SK-N-SH treated with all-trans-retinoic acid at 6 μM for 48 hours (cell line): ENCODE measurements around the gene ZNF471.
A peak's percentile ranks its signal among the peaks of the same experiment; 100 is the strongest.

Source experiments
- ATAC-seq: fragments of 200-7000 bp; cut with Tn5 transposase; 3 replicates; pipeline ENCODE4 v1.9.1; 2020; ENCODE audit warnings: mild to moderate bottlenecking, moderate library complexity
- ARNTL ChIP-seq: fragments of 450-650 bp; formaldehyde crosslinking; IDR thresholded peaks from 2 replicates; pipeline ENCODE4 v1.5.0; 2020; ENCODE audit warnings: low read depth, mild to moderate bottlenecking, moderate library complexity, borderline replicate concordance
- CSDC2 ChIP-seq: fragments of 250-450 bp; sonication (Bioruptor Pico); IDR thresholded peaks from 2 replicates; pipeline ENCODE4 v1.5.0; 2020; ENCODE audit warnings: mild to moderate bottlenecking, moderate library complexity
- ESRRG ChIP-seq: fragments of 250-450 bp; sonication (Bioruptor Pico); IDR thresholded peaks from 2 replicates; pipeline ENCODE4 v1.6.1; 2021; ENCODE audit warnings: mild to moderate bottlenecking
- GLIS3 ChIP-seq: fragments of 250-450 bp; sonication (Bioruptor Pico); IDR thresholded peaks from 2 replicates; pipeline ENCODE4 v1.5.0; 2020; ENCODE audit warnings: mild to moderate bottlenecking, moderate library complexity
- OSR1 ChIP-seq: fragments of 250-450 bp; sonication (Bioruptor Pico); IDR thresholded peaks from 2 replicates; pipeline ENCODE4 v1.8.0; 2022; ENCODE audit warnings: moderate library complexity, mild to moderate bottlenecking, inconsistent platforms
- PPARA ChIP-seq: fragments of 250-450 bp; sonication (Bioruptor Pico); IDR thresholded peaks from 2 replicates; pipeline ENCODE4 v1.5.0; 2020; ENCODE audit warnings: mild to moderate bottlenecking, borderline replicate concordance
- RARB ChIP-seq: fragments of 250-450 bp; sonication (Bioruptor Pico); IDR thresholded peaks from 2 replicates; pipeline ENCODE4 v1.8.0; 2021; ENCODE audit warnings: mild to moderate bottlenecking, moderate library complexity
- SNAI2 ChIP-seq: fragments of 250-450 bp; sonication (Bioruptor Pico); IDR thresholded peaks from 2 replicates; pipeline ENCODE4 v1.5.0; 2020; ENCODE audit warnings: mild to moderate bottlenecking, moderate library complexity
- TCF4 ChIP-seq: fragments of 250-450 bp; sonication (Bioruptor Pico); IDR thresholded peaks from 2 replicates; pipeline ENCODE4 v1.8.0; 2021; ENCODE audit warnings: mild to moderate bottlenecking, moderate library complexity, borderline replicate concordance
- TOX ChIP-seq: fragments of 250-450 bp; sonication (Bioruptor Pico); IDR thresholded peaks from 2 replicates; pipeline ENCODE4 v1.8.0; 2021; ENCODE audit warnings: mild to moderate bottlenecking, moderate library complexity, borderline replicate concordance
- ZC3H10 ChIP-seq: fragments of 250-450 bp; sonication (Bioruptor Pico); IDR thresholded peaks from 2 replicates; pipeline ENCODE4 v1.5.1; 2021; ENCODE audit warnings: mild to moderate bottlenecking, moderate library complexity
- ZFP3 ChIP-seq: fragments of 250-450 bp; sonication (Bioruptor Pico); IDR thresholded peaks from 2 replicates; pipeline ENCODE4 v1.5.0; 2020; ENCODE audit warnings: mild to moderate bottlenecking, moderate library complexity
- ZFP30 ChIP-seq: fragments of 450-650 bp; formaldehyde crosslinking; IDR thresholded peaks from 2 replicates; pipeline ENCODE4 v1.5.0; 2022; ENCODE audit warnings: mild to moderate bottlenecking, moderate library complexity
- ZNF565 ChIP-seq: fragments of 450-650 bp; formaldehyde crosslinking; conservative IDR thresholded peaks from 2 replicates; pipeline ENCODE4 v1.5.0; 2020; ENCODE audit warnings: low read depth, mild to moderate bottlenecking, moderate library complexity
- ZNF70 ChIP-seq: fragments of 450-650 bp; formaldehyde crosslinking; IDR thresholded peaks from 2 replicates; pipeline ENCODE4 v1.5.0; 2020; ENCODE audit warnings: mild to moderate bottlenecking, moderate library complexity
- ZNF8 ChIP-seq: fragments of 450-650 bp; formaldehyde crosslinking; IDR thresholded peaks from 2 replicates; pipeline ENCODE4 v1.5.0; 2020; ENCODE audit warnings: mild to moderate bottlenecking, moderate library complexity
- TF ChIP-seq, protein P1 (sequence below): fragments of 250-450 bp; sonication (Bioruptor Pico); IDR thresholded peaks from 2 replicates; pipeline ENCODE4 v1.8.0; 2020; ENCODE audit warnings: mild to moderate bottlenecking, moderate library complexity, borderline replicate concordance
- TF ChIP-seq, protein P2 (sequence below): fragments of 250-450 bp; sonication (Bioruptor Pico); IDR thresholded peaks from 2 replicates; pipeline ENCODE4 v1.8.0; 2021; ENCODE audit warnings: low read depth, mild to moderate bottlenecking, moderate library complexity, borderline replicate concordance
- TF ChIP-seq, protein P3 (sequence below): fragments of 250-450 bp; sonication (Bioruptor Pico); IDR thresholded peaks from 2 replicates; pipeline ENCODE4 v1.5.1; 2021; ENCODE audit warnings: mild to moderate bottlenecking, moderate library complexity
- TF ChIP-seq, protein P4 (sequence below): fragments of 250-450 bp; sonication (Bioruptor Pico); IDR thresholded peaks from 2 replicates; pipeline ENCODE4 v1.5.1; 2020; ENCODE audit warnings: low read depth, mild to moderate bottlenecking, moderate library complexity

Gene ZNF471

DNA sequence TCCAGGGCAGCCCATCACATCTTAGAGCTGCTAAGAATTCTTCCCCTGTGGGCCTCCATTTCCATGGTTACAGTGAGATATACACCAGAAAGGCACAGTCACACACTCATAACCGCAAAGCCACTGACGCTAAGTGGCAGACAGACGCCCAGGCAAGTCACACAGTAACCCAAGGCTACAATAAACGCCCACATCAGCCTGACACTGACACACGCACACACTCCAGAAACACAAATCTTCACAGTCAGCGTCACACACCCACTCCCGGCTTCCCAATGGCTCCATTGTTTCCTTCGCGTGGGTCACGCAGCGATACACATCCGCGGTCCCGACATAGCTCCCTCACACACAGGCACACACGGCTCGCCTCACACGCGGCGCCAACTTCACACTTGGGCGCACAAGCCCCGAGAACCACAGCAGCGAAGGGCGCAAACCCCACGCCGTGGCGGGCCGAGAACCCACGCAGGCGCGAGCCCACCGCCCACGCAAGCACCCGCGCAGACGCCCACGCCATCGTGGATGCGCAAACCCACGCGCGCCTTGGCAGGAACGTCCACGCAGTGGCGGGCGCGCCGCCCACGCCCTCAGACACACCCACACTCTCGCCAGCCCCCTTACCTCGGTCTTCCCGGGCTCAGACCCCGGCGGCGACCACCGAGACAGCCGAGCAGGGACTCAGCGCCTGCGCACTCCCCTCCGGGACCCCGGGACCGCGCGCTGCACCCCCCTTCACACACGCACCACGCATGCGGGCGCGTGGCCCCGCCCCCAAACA, 30.8 kb upstream of the ZNF471 start, which contains the start of gene ZNF667:
Gene ZNF667 (minus strand): TSS at position 695 of the 778 bp plus-strand sequence. CDS start 14,975 bp downstream, outside the sequence.
- TF ChIP-seq RARB: no peak
- no peak for TF ChIP-seq TCF4 (CRISPR knock-in tag)
- TF ChIP-seq, protein P1, sequence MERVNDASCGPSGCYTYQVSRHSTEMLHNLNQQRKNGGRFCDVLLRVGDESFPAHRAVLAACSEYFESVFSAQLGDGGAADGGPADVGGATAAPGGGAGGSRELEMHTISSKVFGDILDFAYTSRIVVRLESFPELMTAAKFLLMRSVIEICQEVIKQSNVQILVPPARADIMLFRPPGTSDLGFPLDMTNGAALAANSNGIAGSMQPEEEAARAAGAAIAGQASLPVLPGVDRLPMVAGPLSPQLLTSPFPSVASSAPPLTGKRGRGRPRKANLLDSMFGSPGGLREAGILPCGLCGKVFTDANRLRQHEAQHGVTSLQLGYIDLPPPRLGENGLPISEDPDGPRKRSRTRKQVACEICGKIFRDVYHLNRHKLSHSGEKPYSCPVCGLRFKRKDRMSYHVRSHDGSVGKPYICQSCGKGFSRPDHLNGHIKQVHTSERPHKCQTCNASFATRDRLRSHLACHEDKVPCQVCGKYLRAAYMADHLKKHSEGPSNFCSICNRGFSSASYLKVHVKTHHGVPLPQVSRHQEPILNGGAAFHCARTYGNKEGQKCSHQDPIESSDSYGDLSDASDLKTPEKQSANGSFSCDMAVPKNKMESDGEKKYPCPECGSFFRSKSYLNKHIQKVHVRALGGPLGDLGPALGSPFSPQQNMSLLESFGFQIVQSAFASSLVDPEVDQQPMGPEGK (CRISPR knock-in tag): no peak
- TF ChIP-seq, protein P2, sequence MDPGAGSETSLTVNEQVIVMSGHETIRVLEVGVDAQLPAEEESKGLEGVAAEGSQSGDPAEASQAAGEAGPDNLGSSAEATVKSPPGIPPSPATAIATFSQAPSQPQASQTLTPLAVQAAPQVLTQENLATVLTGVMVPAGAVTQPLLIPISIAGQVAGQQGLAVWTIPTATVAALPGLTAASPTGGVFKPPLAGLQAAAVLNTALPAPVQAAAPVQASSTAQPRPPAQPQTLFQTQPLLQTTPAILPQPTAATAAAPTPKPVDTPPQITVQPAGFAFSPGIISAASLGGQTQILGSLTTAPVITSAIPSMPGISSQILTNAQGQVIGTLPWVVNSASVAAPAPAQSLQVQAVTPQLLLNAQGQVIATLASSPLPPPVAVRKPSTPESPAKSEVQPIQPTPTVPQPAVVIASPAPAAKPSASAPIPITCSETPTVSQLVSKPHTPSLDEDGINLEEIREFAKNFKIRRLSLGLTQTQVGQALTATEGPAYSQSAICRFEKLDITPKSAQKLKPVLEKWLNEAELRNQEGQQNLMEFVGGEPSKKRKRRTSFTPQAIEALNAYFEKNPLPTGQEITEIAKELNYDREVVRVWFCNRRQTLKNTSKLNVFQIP (CRISPR knock-in tag): no peak
- TF ChIP-seq, protein P3, sequence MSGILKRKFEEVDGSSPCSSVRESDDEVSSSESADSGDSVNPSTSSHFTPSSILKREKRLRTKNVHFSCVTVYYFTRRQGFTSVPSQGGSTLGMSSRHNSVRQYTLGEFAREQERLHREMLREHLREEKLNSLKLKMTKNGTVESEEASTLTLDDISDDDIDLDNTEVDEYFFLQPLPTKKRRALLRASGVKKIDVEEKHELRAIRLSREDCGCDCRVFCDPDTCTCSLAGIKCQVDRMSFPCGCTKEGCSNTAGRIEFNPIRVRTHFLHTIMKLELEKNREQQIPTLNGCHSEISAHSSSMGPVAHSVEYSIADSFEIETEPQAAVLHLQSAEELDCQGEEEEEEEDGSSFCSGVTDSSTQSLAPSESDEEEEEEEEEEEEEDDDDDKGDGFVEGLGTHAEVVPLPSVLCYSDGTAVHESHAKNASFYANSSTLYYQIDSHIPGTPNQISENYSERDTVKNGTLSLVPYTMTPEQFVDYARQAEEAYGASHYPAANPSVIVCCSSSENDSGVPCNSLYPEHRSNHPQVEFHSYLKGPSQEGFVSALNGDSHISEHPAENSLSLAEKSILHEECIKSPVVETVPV (CRISPR knock-in tag): no peak
- no peak for TF ChIP-seq ZFP3 (CRISPR knock-in tag)
- TF ChIP-seq ZFP30 (CRISPR knock-in tag): peak; percentile 36; the same call in 1 of the 2 replicates
- ATAC-seq: peak; percentile 4

DNA sequence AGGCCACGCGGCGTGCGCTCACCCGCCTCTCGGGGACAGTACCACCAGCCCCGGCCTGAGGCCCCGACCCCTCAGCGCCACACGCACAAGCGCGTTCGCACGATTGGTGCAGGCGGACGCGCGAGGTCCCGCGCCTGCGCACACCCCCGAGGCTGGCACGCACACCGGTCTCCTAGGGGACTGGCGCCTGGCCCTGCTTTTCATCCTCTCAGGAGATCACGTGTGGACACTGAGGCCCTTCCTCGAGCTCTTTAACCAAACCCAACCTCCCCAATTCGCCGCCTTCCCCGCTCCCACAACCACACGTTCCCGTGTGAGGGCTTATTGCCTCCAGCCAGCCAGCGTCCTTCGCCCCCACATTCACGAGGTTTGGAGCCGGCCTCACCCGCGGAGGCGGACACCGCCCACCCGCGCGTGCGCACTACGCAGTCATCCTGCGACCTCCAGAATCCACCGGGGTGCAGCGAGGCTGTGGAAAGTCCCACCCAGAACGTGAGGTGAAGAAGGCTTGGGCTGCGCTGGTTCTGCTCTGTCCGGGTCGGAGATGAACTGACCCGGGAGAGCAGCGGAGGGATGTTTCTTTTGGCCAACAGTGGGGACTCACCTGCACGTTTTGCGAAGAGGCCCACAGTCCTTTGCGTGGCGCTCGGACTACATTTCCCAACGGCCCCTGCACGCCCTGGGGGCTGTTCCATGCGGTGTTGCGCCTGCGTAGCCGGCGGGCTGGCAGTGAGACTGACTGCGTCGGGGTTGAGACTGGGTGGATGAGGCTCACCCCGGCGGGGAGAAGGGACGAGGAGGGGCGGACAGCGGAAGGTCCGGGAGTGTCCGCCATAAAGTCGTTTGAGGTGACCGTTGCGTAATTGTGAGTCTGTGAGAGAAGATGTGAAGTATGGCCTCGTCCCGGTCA, 30.0 kb upstream of the ZNF471 start:
- TF ChIP-seq ZC3H10 (CRISPR knock-in tag) (no peak), ZNF70 (no peak), SNAI2 (CRISPR knock-in tag) (no peak), ZFP30 (CRISPR knock-in tag) (no peak), TOX (CRISPR knock-in tag) (no peak)
- peak; percentile 95 for ATAC-seq

DNA sequence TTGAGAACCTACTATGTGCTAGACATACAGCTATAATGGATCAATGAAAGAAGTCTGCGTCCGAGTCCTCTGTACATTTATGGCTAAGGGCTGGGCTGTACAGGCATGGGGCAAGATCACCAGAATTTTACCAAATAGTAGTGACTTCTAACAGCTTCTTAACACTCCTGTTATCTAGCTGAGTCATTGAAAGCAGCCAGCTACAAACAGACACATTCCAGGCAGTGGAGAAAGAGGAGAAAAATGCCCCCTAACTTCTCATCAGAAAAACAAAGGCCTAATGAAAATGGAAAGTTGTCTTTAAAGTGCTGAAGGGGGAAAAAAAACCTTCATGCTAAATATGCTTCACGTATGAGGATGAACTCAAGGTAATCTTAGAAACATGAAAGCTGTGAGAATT, 16.3 kb upstream of the ZNF471 start:
- TF ChIP-seq, protein P2 (CRISPR knock-in tag): no peak
- TF ChIP-seq CSDC2 (CRISPR knock-in tag): no peak
- ATAC-seq: no peak

DNA sequence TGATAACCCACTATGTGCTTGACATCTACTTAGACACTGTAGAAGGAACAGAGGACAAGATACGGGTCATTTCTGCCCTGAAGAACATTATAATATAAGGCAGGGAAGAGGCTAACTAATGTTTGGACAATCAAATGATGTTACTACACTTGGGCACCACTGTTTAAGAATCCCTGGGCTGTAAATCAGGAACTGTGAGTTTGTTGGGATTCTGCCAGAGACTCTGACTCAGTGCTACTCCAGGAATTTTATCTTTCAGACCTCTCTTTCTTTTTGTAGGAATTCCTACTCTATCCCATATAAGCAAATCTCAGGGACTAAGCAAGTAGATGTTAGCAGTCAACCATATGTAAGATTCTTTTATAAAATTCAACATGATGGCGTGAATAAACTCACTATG, 3.1 kb upstream of the ZNF471 start:
- TF ChIP-seq CSDC2 (CRISPR knock-in tag) (no peak), TCF4 (CRISPR knock-in tag) (no peak), ZNF8 (CRISPR knock-in tag) (no peak), TOX (CRISPR knock-in tag) (no peak), ESRRG (CRISPR knock-in tag) (no peak), GLIS3 (CRISPR knock-in tag) (no peak), ZC3H10 (CRISPR knock-in tag) (no peak), ARNTL (CRISPR knock-in tag) (no peak), ZFP3 (CRISPR knock-in tag) (no peak)
- TF ChIP-seq, all 23 proteins: peak for 0
- no peak for ATAC-seq

DNA sequence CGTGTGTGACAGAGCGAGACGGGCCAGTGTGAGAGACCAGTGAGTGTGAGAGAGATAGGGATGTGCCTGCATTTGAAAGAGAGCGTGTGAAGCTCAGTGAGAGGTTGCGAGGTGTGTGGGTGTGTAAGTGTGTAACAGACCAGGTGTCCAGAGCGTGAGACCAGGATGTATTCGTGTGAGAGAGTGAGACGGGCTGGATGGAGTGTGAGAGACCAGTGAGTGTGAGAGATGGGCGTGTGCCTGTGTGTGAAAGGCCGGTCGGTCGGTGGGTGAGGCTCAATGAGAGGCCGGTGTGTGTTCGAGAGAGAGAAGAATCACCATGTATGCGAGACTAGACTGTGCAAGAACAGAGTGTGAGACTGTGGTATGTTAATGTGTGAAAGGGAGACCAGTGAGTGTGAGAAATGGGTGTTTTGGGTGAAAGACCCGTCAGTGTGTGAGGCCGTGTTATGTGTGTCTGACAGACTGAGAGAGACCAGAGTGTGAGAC, 679 bp downstream of the ZNF471 start:
- ATAC-seq: peak; percentile 3; the same call in 2 of the 3 replicates
- TF ChIP-seq, protein P4, sequence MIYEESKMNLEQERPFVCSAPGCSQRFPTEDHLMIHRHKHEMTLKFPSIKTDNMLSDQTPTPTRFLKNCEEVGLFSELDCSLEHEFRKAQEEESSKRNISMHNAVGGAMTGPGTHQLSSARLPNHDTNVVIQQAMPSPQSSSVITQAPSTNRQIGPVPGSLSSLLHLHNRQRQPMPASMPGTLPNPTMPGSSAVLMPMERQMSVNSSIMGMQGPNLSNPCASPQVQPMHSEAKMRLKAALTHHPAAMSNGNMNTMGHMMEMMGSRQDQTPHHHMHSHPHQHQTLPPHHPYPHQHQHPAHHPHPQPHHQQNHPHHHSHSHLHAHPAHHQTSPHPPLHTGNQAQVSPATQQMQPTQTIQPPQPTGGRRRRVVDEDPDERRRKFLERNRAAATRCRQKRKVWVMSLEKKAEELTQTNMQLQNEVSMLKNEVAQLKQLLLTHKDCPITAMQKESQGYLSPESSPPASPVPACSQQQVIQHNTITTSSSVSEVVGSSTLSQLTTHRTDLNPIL: no peak
- TF ChIP-seq PPARA (CRISPR knock-in tag) (no peak), TOX (CRISPR knock-in tag) (no peak), ZNF565 (CRISPR knock-in tag) (no peak), ZFP3 (CRISPR knock-in tag) (no peak), OSR1 (CRISPR knock-in tag) (no peak), CSDC2 (CRISPR knock-in tag) (no peak), ZFP30 (CRISPR knock-in tag) (no peak)
- TF ChIP-seq, protein P3 (CRISPR knock-in tag): no peak
